RWPE2 (cell line): ENCODE data around the gene NDUFA12.
"Not testable (repeated sequence)": the region's sequence is repeated elsewhere in the genome, so short reads cannot be mapped to it uniquely, and the experiment has no call there.

ENCODE experiments used
- ATAC-seq: fragments of 200-7000 bp; cut with Tn5 transposase; 3 replicates; pipeline ENCODE4 v1.9.1; 2021; ENCODE audit warnings: low read depth
- DNase-seq: peaks from one replicate; pipeline ENCODE4 v3.0.0-alpha.2; 2020; ENCODE audit warnings: low spot score
- H3K27ac ChIP-seq: fragments of 450-650 bp; 2 replicates; pipeline ENCODE4 v1.5.1; 2017; ENCODE audit warnings: mild to moderate bottlenecking; ENCODE audit not compliant: poor library complexity, severe bottlenecking
- H3K27me3 ChIP-seq: fragments of 250-450 bp; sonication (Bioruptor Pico); 2 replicates; pipeline ENCODE4 v1.5.1; 2021; ENCODE audit warnings: mild to moderate bottlenecking, moderate library complexity; ENCODE audit not compliant: insufficient read depth, poor library complexity, severe bottlenecking
- H3K36me3 ChIP-seq: fragments of 250-450 bp; sonication (Bioruptor Pico); 2 replicates; pipeline ENCODE4 v1.5.1; 2020; ENCODE audit warnings: low read depth, mild to moderate bottlenecking, moderate library complexity
- H3K4me1 ChIP-seq: fragments of 250-450 bp; sonication (Bioruptor Pico); 2 replicates; pipeline ENCODE4 v1.5.1; 2021; ENCODE audit warnings: mild to moderate bottlenecking, moderate library complexity; ENCODE audit not compliant: insufficient read depth, poor library complexity, severe bottlenecking
- H3K4me3 ChIP-seq: fragments of 250-450 bp; sonication (Bioruptor Pico); 2 replicates; pipeline ENCODE4 v1.5.1; 2021; ENCODE audit warnings: mild to moderate bottlenecking, moderate library complexity; ENCODE audit not compliant: severe bottlenecking
- H3K9me3 ChIP-seq: fragments of 250-450 bp; sonication (Bioruptor Pico); 2 replicates; pipeline ENCODE4 v1.5.1; 2021; ENCODE audit warnings: mild to moderate bottlenecking, moderate library complexity; ENCODE audit not compliant: severe bottlenecking
- CTCF ChIP-seq: fragments of 450-650 bp; IDR thresholded peaks from one replicate; pipeline ENCODE4 v1.5.1; 2017; ENCODE audit warnings: mild to moderate bottlenecking, moderate library complexity; ENCODE audit not compliant: poor library complexity, severe bottlenecking

The NDUFA12 gene

GRCh38 chr12:94994312-94994711 lies 9.2 kb downstream of the NDUFA12 start:
- no peaks in the 10 kb centered on the region for H3K9me3 ChIP-seq
- H3K4me3 ChIP-seq: no peak overlapping the region
- no peak for TF ChIP-seq CTCF
- H3K4me1 ChIP-seq: peaks cover 12% of the 10 kb centered on the region
- H3K27me3 ChIP-seq: no peaks in the 10 kb centered on the region
- H3K36me3 ChIP-seq: peaks cover 38% of the 10 kb centered on the region
- DNase-seq (peak; percentile 71), ATAC-seq (peak; percentile 100)
- no peak overlapping the region for H3K27ac ChIP-seq

GRCh38 chr12:94993855-94994254 lies 9.6 kb downstream of the NDUFA12 start:
- not testable (repeated sequence) for H3K4me3 ChIP-seq, H3K9me3 ChIP-seq, ATAC-seq, DNase-seq, H3K27me3 ChIP-seq, H3K27ac ChIP-seq
- peaks cover 12% of the 10 kb centered on the region for H3K4me1 ChIP-seq
- peaks cover 40% of the 10 kb centered on the region for H3K36me3 ChIP-seq

GRCh38 chr12:94990222-94990621 lies 13.3 kb downstream of the NDUFA12 start:
- Histone ChIP-seq H3K4me3 (no peak overlapping the region), H3K36me3 (peaks cover 41% of the 10 kb centered on the region), H3K27me3 (no peaks in the 10 kb centered on the region), H3K4me1 (peaks cover 9% of the 10 kb centered on the region), H3K27ac (no peak overlapping the region), H3K9me3 (no peaks in the 10 kb centered on the region)
- DNase-seq (no peak), ATAC-seq (no peak)
- TF ChIP-seq CTCF: no peak

GRCh38 chr12:94988471-94988870 lies 15.0 kb downstream of the NDUFA12 start:
- ATAC-seq: no peak

GRCh38 chr12:94987801-94988200 lies 15.7 kb downstream of the NDUFA12 start:
- Histone ChIP-seq H3K36me3 (peaks cover 29% of the 10 kb centered on the region), H3K27me3 (no peaks in the 10 kb centered on the region), H3K27ac (no peak overlapping the region), H3K4me1 (no peaks in the 10 kb centered on the region), H3K4me3 (no peak overlapping the region), H3K9me3 (no peaks in the 10 kb centered on the region)
- ATAC-seq (no peak), DNase-seq (no peak)
- no peak for TF ChIP-seq CTCF

More at GRCh38 chr12:94988471-94988870, 15.0 kb downstream of the NDUFA12 start:
- Histone ChIP-seq H3K4me3 (no peak overlapping the region), H3K4me1 (no peaks in the 10 kb centered on the region), H3K27me3 (no peaks in the 10 kb centered on the region), H3K27ac (no peak overlapping the region), H3K36me3 (peaks cover 34% of the 10 kb centered on the region), H3K9me3 (no peaks in the 10 kb centered on the region)
- TF ChIP-seq CTCF: no peak
- no peak for DNase-seq
